Spleen (tissue), 7 donors: ENCODE measurements around the gene ZNG1B.
"Not testable (repeated sequence)": the region's sequence is repeated elsewhere in the genome, so short reads cannot be mapped to it uniquely, and the experiment has no call there.

ENCODE experiments used
- CTCF ChIP-seq, 11 experiments: fragments of 200-600 bp in 7 of 11; fragments of 450-650 bp in 4 of 11; sonication (generic) in 4 of 11; IDR thresholded peaks in 8 of 11; conservative IDR thresholded peaks in 3 of 11; 1 replicate in 7 of 11; 2 replicates in 4 of 11; pipeline versions ENCODE4 v1.4.0 to v1.8.0; 2016 to 2021; ENCODE audit warnings: antibody characterized with exemption in 11 of 11, inconsistent platforms in 4 of 11, mild to moderate bottlenecking in 1 of 11
- POLR2A ChIP-seq, 3 donors: fragments of 450-650 bp; IDR thresholded peaks; one replicate each; pipeline ENCODE4 v1.5.1; 2017; ENCODE audit warnings: antibody characterized with exemption in 3 of 3, mild to moderate bottlenecking in 1 of 3
- donor health status: DM: no; HTN: no; CAD: no; lungs with moderate emphysema.
- donor health status: DM: no; HTN: no; CAD: no.
- donor health status: DM: no; HTN: no; CAD: no.

DNA sequence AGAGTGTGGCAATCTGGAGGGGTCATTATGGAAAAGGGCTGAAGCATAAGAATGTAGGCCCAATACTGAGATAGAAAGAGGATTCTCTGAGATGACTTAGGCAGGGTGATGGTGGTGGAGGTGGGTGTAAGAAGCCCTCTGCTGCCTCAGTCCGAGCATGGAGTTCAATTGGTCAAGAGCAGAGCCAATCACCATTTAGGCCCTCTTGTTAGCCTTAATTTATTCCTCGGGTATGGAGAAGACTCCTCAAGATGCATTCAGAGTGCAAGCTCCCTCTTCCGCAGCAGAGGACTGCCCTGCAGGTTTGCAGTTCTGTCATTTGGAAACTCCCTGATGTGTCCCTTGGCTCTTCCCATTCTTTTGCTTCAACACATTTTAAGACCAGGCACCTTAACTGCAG lies 78.5 kb downstream of the ZNG1B start:
- TF ChIP-seq CTCF (IDR thresholded peaks at IDR 0.05 in 8 of 11, conservative IDR thresholded peaks at IDR 0.05 in 3 of 11); POLR2A (IDR thresholded peaks at IDR 0.05): not testable (repeated sequence)
